Activated T-cell treated with anti-CD3 and anti-CD28 coated beads for 4 hours (primary cell): ENCODE data around the gene PLIN1.

Source experiments
- DNase-seq: peaks from one replicate; pipeline ENCODE4 v3.0.0-alpha.2; 2020

Gene PLIN1

DNA sequence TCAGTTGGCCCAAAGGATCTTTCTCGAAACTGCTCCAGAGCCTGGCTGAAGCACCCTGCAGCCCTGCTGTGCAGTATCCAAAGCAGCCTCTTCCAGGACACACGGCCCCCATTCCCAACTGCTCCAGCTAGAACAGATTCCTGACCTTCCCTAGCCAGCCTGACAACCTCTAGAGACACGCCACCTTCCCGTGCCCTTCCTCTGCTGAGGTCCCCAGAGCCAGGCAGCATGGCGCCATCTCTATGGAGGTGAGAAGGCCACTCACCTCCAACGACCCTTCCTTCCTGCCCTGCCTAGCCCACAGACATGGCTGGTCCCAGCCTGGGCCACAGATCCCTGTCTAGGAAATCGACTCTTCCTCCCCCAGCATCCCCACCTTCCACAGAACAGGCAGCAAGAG, 27.0 kb downstream of the PLIN1 start:
- DNase-seq, result no peak

DNA sequence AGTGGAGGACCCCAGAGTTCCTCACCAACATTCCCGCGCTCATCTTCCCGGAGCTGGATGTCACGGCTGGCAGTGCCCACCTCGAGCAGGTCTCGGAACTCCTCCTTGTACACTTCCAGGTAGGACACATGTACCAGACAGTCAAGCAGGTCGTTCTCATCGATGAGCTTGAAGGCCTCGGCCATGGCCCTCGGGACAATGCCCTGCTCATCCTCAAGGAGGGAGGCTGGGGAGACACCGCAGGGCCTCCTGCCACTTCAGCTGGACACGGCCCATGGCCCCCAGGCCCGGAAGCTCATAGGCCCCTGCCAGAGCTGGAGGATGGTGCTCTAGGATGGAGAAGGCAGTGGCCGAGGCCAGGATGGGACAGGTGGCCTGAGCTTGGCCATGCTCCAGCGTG, 29.5 kb downstream of the PLIN1 start:
- no peak for DNase-seq

DNA sequence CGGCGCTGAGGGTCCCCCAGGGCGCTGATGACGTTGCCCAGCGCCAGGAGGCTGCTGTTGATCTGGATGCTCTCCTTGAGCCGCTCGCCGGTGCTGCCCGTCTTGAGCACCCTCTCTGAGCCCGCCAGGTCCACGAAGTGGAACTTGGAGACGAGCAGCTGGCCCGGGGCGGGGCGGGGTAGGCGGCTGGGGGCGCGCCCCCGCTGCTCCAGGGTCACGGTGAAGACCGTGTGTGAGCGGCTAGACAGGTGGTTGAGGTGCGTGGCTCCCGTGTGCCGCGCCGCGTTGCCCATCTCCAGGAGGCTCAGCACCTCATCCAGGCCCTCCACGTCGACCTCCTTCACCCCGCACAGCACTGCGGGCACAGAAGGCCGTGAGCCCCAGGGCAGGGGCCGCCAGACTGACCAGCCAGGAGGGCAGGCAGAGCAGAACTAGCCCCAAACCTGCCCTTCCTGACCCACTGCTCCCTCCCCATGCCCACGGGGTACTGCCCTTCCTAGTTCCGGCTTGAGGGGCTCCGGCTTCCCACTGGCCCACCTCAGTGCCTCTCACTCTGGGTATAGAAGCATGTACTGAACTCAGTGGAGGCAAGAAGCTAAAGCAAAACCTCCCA, 30.0 kb downstream of the PLIN1 start:
- no peak for DNase-seq

DNA sequence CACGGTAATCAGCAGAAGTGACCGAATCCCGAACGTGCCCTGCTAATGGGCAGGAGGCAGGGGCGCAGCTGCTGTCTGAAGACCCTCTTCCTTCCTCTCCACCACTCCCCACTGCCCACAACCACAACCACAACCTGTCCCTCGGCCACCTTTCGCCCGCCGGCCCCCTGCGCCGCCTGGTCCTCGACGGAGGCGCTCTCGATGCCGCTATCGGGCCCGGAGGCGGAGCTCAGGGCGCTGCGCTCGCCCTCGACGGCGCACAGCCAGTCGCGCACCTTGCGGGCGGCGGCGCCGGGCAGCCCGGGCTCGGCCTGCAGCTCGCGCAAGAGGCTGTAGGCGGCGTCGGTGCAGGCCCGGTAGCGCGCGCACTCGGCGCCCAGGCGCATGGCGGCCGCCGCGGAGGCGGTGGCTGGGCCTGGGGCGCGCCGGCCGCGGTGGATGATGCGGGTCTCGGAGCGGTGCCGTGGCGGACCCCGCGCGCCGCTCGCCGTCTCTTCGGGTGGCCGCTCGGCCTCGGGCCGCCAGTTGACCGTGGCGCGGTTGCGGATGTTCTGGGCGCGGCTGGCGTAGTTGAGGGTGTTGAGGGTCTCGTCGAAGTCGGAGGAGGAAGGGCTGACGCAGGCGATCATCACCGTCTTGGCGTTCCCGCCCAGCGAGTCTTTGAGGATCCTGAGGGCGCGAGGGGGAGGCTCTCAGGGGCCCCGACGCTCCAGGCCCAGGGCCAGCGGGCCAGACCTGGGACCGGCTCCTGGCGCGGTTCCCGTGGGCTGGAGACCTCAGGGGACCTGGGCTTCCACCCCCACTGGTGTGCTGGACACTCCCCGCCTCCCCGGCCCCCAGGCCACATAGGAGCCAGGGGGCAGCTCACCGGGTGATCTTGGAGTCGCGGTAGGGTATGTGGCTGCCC, 30.8 kb downstream of the PLIN1 start:
- DNase-seq, result no peak

DNA sequence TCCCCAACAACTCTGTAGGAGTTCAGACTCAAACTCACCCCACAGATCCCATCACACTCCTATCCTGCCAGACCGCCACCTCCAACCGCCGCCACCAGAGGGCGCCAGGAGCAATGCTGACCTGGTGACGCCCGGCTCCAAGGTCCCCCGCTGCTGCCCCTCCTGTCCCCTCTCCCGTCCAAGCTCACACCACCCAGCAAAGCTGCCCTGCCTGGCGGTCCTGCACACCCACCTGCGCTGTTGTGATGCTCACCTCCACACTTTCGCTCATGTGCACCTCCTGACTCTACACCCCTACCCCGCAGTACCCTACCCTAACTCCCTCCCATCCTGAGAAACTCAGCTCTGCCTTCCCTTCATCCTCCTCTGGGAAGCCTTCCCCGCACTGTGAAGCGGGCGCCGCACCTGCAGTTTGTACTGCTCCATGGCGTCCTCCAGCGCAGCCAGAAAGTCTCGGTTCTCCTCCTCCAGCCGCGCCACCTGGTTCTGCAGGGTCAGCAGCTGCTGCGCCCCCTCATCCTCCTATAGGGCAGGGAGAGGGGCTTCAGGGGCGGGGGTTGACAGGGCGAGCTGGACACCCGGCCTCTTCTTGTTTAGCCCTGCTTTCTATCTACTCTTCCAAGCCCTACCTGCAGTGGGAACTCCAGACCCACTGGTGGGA, 31.8 kb downstream of the PLIN1 start:
- peak; percentile 37 for DNase-seq

DNA sequence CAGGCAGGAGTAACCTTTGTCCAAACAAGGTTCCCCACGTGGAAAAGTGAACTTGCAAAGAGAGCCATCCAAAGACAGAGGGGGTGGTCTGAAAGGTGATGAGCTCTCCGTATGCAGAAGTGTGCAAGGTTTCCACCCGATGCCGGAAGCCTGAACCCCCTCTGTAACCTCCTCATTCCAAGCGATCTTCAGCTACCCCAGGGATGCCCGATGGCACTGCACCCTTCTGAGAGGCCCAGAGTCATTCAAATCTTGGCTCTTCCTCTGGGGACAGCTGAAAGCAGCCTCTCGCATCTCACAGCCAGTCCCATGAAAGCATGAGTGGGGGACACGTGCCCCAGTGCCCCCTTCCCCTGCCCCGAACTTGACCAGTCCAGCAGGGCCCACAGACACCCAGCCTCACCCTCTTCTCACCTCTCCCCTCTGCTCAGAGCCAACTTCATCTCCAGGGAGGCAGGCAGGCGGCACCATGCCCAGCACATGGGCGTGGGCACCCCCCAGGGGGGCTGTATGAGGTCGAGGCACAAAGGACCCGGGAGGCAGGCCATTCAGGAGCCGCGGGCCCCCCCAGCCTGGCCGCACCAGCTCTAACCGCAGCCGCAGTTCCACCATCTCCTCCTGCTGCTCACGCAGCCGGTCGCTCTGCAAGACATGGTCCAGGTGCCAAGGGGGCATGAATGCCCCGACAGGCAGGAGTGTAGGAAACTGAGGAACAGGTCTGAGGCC, 32.6 kb downstream of the PLIN1 start:
- no peak for DNase-seq

DNA sequence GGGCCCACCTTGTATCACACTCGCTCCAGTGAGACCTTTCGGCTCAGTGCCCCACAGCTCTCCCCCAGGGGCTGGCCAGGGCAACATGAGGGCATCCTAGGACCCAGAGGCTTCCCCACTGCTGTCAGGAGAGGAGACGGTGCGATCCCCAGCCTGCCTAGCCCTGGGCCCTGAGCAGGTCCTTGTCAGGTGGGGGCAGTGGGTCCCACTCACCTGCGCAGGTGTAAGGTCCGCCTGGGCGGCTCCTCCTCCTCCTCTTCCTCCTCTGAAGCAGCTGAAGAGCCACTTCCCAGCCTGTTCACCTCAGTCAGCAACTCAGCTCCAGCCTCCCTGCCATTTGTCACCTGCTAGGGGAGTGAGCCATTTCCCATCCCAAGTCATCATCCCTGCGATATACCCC, 33.5 kb downstream of the PLIN1 start:
- no peak for DNase-seq

DNA sequence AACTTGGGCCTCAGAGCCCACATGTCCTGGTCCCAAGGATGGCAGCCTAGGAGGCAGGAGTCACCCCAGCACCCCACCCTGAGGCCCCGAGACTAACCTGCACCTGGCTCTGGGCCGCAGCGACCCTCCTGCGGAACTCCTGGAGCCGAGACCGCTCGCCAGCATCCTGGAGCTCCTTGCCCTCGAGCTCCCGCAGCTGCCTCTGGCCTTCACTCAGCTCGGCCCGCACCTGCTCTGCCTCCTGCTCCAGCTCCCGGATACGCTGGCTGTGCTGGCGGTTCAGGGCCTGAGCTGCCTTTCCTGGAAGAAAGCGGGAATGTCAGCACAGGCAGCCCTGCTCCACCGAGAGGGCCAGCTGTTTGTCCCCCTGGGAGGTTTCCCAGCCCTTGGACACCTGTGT, 37.1 kb downstream of the PLIN1 start:
- no peak for DNase-seq

DNA sequence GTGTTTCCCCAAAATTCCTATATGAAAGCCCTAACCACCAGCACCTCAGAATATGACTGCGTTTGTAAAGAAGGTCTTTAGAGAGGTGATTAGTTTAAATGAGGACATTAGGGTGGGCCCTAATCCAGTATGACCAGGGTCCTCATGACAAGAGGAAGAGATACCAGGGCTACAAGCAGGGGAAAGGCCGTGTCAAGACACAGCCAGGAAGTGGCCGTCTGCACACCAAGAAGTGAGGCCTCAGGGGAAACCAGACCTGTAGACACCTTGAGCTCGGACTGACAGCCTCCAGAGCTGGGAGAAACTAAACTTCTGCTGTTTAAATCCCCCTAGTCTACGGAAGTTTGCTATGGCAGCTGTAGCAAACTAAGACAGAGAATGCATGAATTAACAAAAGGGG, 38.1 kb downstream of the PLIN1 start:
- DNase-seq, result no peak

DNA sequence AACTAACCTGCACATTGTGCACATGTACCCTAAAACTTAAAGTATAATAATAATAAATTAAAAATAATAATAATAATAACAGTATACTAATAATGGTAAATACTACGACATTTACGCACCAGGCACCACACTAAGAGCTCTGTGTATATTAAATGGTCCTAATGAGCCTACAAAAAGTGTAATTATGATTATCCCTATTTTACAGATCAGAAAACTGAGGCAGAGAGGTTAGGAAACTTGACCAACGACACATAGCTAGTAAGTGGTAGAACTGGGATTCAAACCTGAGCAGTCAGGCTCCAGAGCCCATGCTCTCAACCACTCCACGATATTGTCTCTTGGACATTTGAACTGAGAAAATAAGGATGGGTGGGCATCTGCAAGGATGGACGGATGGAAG, 38.9 kb downstream of the PLIN1 start:
- DNase-seq, result no peak

DNA sequence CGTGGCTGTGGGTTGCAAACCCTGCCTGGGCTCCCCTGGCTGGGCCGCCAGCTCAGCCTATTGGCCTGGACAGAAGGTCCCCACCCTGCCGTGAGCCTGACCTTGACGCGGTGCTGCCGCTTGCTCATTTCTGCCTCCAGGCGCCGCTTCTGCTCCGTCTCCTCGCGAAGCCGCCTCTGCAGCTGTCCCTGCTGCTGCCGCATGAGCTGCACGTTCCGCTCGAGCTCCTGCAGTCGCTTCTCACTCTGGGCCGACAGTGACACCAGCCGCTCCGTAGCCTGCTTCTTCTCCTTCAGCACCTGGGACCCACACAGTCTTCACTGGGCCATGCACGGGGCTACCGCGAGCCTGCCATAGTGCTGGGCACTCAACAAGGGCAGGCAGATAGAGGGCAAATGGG, 45.6 kb downstream of the PLIN1 start:
- DNase-seq, result no peak

DNA sequence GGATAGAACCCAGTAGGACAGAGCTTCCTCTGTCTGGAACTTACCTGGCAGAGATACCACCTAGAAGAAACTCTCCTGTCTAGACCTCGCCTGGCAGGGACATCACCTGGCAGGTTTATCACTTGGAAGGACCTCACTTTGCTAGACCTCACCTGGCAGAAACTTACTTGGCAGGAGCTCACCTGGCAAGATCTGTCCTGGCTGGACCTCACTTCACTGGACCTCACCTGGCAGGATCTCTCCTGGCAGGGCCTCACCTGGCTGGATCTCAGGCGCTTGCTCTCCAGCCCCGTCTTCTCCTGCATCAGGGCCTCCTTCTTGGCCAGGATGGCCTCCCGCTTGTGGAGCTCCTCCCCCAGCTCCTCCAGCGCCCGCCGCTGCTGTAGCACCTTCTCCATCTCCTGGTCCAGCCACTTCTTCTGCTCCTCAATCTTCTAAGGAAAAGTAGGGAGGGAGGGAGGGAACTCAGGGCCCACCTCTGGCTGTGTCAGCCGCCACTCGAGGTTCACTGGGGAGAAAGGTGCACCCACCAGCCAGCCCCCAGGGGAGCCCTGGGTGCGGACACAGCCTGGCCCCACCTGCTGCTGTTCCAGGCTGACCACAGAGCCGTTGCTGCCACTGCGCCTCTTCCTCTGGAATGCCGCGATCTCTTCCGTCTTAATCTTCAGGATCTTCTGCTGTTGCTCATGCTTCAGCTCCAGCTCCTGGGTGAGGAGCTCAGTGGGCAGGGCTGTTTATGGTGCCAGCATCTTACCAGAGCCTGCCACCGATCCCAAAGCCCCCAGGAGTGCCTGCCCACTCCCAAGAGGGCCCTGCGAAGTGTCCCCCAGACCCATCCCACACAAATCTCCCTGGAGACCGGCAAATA, 46.4 kb downstream of the PLIN1 start:
- DNase-seq, result no peak

DNA sequence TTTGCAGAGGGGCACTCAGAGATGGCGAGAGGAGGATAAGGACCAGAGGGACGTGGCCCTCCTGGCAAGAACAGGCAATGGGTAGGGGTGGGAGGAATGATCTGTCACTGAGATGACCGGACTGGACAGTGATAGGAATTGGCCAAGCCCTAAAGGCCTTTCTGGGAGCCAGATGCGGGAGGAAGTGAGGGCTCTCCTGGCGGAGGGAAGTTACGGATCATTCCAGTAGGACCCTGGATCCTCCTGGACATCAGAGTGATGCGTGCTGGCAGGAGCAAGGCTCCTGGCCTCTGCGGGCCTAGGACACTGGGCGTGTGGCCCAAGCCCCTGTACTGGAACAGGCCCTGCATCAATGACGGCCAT, 47.3 kb downstream of the PLIN1 start:
- DNase-seq, result no peak

DNA sequence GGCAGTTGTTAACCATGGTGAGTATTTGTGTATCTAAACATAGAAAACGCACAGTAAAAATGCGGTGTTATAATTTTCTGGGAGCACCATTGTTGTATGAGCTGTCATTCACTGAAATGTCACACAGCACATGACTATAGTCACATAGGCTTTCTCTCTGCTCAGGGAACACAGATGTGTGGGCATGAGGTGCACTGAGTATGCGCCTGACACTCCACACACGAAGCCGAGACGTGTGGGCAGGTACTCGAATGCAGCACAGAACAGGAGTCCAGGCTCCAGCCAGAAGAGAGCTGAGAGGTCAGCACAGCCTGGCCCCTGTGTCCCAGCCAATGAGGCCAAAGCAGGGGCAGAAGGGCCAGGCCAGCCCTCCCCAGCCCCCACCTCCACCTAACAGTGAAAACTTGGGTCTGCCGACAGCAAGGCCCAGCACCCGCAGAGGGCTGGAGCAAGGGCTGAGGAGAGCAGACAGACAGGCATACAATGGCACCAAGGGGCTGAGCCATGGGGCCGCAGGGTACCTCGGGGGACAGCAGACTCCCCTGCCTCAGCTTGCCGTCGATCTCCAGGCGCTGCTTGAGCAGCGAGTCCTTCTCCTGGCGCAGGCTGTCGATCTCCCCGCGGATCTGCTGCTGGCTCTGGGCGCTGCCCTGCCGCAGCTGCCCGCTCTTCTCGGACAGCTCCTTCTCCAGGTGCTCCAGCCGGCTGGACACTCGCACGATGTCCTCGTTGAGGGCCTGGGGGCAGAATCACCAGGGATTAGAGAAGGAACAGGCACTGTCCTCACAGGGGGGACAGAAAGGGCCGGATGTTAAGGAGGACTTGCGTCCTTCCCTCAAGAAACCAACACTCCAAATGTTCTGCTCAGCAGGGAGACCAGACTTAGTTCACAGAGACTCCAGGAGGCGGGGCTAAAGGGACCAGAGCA, 47.9 kb downstream of the PLIN1 start:
- no peak for DNase-seq

DNA sequence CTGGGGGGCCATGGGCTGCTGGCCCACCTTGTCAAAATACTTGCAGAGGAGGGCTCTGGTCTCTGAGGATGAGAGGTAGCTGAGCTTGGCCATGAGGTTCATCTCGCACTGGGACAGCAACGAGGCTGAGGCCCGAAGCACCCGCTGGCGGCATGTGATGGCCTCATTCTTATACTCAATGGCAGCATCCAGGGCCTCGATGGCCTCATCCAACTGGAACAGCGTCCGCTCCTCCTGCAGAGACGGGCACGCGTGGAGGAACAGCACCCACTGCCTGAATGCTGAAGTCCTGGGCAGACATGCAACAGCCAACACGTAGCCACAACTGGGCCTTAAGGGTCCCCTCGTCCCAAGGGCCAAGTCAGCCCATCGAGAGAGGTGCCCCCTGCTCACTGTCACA, 48.9 kb downstream of the PLIN1 start:
- no peak for DNase-seq

DNA sequence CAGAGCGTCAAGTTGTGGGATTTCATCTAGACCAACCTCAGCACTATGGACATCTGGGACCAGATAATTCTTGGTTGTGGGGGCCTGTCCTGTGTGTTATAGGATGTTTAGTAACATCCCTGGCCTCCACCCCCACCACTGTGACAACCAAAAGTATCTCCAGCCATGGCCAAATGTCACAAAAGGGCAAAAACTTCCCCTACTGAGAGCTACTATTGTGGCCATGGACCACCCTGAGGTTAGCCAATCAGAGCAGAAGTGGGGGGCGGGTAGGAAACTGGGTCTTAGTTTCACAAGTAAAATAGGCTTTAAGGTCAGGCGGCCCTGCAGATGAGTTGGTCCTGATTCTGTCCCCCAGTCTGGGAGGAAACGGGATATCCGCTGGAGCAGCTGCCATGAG, 49.3 kb downstream of the PLIN1 start:
- no peak for DNase-seq

DNA sequence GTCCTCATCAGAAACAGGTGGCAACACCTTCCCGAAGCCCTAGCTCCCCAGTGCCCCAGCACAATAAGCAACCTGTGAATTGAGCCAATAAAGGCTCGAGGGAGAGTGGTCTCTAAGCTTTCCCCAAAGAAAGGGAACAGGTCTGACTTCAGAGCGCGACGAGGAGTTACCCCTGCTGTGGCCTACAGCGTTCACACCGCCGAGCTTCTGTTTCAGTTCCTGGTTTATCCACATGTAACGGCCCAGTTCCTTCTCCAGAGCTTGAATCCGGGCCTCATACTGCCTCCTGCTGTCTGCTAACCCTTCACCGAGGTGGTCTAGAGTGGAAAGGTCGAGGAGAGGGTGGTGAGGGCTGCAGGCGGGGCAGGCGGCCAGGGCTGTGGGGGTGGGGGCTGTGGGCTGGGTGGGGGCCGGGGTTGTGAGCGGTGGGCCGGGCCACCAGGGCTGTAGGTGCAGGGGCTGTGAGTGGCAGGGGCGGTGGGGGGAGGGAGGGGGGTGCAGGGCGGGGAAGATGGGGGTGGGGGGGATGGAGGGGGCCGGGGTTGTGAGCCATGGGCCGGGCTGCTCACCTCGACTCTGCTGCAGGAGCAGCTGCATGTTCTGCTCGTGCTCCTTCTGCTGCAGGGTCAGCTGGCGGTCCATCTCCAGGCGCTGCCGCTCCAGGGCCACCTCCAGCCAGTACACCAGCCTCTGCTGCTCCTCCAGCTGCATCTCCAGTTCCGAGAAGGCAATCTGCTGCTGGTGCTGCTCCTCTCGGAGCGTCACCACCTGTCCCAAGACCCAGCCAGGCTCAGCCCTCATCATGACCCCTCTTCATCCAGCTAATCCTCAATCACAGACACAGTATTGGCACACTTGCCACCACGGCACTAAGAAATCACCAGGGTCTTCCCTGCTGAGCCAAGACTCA, 50.1 kb downstream of the PLIN1 start:
- DNase-seq, result no peak

DNA sequence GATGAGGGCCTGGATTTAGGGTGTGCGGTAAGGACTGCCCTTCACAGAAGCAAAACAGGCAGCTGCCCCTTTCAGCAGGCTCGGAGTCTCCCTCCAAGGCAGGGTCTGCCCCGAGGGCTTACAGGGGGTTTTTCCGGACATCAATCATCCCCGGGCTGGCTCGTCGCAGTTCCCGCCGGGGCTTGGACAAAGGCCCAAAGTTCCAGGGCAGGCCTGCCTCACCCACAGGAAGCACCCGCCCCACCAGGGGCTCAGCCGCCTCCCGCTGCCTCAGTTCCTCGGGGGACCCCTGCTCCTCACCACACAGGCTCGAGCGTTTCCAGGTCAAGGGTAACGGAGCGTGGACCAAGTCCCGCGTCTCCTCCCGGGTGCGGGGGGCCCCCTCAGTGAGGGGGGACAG, 50.9 kb downstream of the PLIN1 start:
- no peak for DNase-seq

DNA sequence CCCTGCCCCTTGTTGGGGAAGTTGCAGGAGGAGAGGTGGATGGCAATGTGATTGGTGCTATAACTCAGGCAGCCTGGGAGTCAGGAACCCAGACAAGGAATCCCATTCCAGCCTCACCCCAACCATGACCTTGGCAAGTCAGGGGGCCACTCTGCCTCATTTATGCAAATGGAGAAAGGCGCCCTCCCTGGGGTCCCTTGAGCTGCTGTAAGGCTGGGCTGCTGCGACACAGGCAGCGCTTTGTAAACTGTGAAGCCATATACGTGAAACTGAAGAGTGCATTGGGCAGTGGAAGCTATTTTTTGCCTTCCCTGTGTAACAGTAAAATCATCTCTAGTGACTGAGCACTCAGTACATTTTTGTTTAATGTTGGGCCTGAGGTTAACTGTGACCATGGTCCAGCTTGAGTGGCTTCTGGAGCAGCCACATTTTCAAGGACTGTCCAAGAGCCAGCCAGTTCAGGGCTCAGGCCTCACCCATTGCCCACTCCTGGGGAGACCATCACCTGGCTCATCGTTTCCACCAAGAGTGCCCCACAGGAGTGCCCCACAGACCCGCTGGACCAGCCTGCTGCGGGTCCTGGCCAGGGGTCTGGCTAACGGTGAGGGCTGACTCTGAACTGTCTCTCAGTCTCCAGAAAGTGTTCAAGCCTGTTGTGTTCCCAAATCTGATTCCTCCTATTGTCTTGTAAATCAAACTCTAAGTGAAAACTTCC, 51.8 kb downstream of the PLIN1 start:
- DNase-seq, result no peak

DNA sequence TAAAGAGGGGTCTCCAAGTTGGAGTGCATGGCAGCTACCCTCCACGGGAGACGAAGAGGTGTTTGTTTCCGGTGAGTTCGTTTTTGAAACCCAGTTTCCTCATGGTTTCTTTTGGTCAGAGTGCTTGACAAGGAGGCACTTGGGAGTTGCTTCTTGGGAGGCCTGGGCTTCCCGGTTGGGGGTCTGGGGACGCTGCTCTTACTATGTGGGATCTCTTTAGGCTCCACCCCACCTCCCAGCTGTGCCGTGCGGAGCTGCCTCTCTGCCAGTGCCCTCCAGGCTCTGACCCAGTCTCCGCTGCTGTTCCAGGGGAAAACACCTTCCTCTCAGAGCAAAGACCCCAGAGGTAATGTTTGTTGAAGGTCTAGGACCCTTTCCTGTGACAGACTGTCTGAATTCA, 53.5 kb downstream of the PLIN1 start:
- DNase-seq, result no peak
